ENCODE data around the gene GNA12.

DNA sequence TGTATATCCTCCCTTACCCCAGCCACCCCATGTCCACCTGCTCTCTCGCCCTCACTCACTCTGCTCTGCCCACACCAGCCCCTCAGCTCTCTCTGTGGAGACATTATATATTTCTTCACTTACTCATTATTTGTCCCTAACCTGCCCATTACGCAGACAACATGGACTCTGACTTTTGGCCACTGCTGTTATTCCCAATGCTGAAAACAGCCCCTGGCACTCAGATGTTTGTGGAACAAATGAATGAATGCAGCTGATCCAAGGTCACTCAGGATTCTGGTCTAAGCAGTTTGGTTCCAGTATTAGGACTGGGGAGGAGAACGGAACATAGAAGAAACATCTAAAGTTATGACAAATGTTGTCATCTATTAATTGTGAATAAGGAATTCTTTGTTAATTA is 26.7 kb downstream of the GNA12 start:
- TF ChIP-seq, protein P1, sequence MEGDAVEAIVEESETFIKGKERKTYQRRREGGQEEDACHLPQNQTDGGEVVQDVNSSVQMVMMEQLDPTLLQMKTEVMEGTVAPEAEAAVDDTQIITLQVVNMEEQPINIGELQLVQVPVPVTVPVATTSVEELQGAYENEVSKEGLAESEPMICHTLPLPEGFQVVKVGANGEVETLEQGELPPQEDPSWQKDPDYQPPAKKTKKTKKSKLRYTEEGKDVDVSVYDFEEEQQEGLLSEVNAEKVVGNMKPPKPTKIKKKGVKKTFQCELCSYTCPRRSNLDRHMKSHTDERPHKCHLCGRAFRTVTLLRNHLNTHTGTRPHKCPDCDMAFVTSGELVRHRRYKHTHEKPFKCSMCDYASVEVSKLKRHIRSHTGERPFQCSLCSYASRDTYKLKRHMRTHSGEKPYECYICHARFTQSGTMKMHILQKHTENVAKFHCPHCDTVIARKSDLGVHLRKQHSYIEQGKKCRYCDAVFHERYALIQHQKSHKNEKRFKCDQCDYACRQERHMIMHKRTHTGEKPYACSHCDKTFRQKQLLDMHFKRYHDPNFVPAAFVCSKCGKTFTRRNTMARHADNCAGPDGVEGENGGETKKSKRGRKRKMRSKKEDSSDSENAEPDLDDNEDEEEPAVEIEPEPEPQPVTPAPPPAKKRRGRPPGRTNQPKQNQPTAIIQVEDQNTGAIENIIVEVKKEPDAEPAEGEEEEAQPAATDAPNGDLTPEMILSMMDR (conservative IDR thresholded peaks at IDR 0.05; ENCODE audit: low read depth, low read length) = no peak
- TF ChIP-seq CEBPB (IDR thresholded peaks at IDR 0.05; ENCODE audit: low read depth, low read length) (no peak), MXI1 (IDR thresholded peaks at IDR 0.05; ENCODE audit: borderline replicate concordance, low read depth, low read length) (no peak), SMC3 (IDR thresholded peaks at IDR 0.05; ENCODE audit: low read depth, low read length) (no peak), MAZ (IDR thresholded peaks at IDR 0.05; ENCODE audit: borderline replicate concordance, low read depth, low read length) (no peak), POLR2A (IDR thresholded peaks at IDR 0.05; ENCODE audit: low read depth, low read length) (no peak)
- TF ChIP-seq, protein P2, sequence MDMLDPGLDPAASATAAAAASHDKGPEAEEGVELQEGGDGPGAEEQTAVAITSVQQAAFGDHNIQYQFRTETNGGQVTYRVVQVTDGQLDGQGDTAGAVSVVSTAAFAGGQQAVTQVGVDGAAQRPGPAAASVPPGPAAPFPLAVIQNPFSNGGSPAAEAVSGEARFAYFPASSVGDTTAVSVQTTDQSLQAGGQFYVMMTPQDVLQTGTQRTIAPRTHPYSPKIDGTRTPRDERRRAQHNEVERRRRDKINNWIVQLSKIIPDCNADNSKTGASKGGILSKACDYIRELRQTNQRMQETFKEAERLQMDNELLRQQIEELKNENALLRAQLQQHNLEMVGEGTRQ (IDR thresholded peaks at IDR 0.05; ENCODE audit: low read depth, low read length) = no peak

Measured in IMR-90 (cell line).